GM12878 (cell line): ENCODE measurements around the gene MKRN2. TPM values are rescaled to one million over a fixed set of nuclear protein-coding genes. Genes with fewer than 3 reads are reported as not detected.

ENCODE experiments used
- ASH2L ChIP-seq: fragments of 300-600, 200-600 bp; sonication (generic); IDR thresholded peaks from 2 replicates; pipeline ENCODE4 v1.6.1; 2017; ENCODE audit warnings: low read depth, mild to moderate bottlenecking, borderline replicate concordance
- EED ChIP-seq: sonication (generic); IDR thresholded peaks from 2 replicates; pipeline ENCODE4 v1.6.1; 2016; ENCODE audit warnings: antibody characterized with exemption, low read depth
- MEF2A ChIP-seq: IDR thresholded peaks from 2 replicates; pipeline ENCODE4 v1.6.1; 2011; ENCODE audit warnings: low read depth, mild to moderate bottlenecking, low read length, moderate library complexity; ENCODE audit not compliant: insufficient read depth
- NBN ChIP-seq: fragments of 450-650 bp; IDR thresholded peaks from 2 replicates; pipeline ENCODE4 v1.6.1; 2016
- TARDBP ChIP-seq: IDR thresholded peaks from 2 replicates; pipeline ENCODE4 v1.6.1; 2016; ENCODE audit warnings: borderline replicate concordance
- polyA plus RNA-seq, 11 experiments: library from polyadenylated mRNA; depleted of rRNA in 4 of 11; unstranded in 6 of 11; stranded (reverse) in 5 of 11; fragments of >200 nt; fragmentation: Nextera tagmentation in 4 of 11; fragmentation: Illumina TruSeq in 1 of 11; extraction: Ambion mirVana in 4 of 11; extraction: Trizol in 1 of 11; gene quantifications; 1 replicate in 1 of 11; 2 replicates in 10 of 11; pipeline versions ENCODE4 v1.2.1 to v1.2.3, GENCODE V29; 2011 to 2016; ENCODE audit warnings: inconsistent platforms in 2 of 11, missing spikeins in 2 of 11, low read depth in 1 of 11
- total RNA-seq, 4 experiments: library from RNA; depleted of rRNA in 3 of 4; stranded (reverse); fragments of >200 nt in 3 of 4; fragmentation: Illumina TruSeq in 1 of 4; extraction: Trizol in 1 of 4; gene quantifications; 2 replicates each; pipeline versions ENCODE4 v1.2.1 to v1.2.3, GENCODE V29; 2013 to 2021
- TF ChIP-seq, protein P1 (sequence below): IDR thresholded peaks from 2 replicates; pipeline ENCODE4 v1.6.1; 2012; ENCODE audit warnings: improper control_type of control experiment, low read depth, low read length; ENCODE audit not compliant: insufficient replicate concordance
- TF ChIP-seq, protein P2 (sequence below): IDR thresholded peaks from 2 replicates; pipeline ENCODE4 v1.6.1; 2011; ENCODE audit warnings: borderline replicate concordance, low read depth, mild to moderate bottlenecking, moderate library complexity, low read length; ENCODE audit not compliant: insufficient read depth, poor library complexity, severe bottlenecking

MKRN2 gene
- total and polyA plus RNA-seq, 10 of the 15 experiments (the other 5 are each of a cell fraction or from before 2014, with no cell fraction given), result 15.4 to 40.7 (median 34.4) TPM

DNA sequence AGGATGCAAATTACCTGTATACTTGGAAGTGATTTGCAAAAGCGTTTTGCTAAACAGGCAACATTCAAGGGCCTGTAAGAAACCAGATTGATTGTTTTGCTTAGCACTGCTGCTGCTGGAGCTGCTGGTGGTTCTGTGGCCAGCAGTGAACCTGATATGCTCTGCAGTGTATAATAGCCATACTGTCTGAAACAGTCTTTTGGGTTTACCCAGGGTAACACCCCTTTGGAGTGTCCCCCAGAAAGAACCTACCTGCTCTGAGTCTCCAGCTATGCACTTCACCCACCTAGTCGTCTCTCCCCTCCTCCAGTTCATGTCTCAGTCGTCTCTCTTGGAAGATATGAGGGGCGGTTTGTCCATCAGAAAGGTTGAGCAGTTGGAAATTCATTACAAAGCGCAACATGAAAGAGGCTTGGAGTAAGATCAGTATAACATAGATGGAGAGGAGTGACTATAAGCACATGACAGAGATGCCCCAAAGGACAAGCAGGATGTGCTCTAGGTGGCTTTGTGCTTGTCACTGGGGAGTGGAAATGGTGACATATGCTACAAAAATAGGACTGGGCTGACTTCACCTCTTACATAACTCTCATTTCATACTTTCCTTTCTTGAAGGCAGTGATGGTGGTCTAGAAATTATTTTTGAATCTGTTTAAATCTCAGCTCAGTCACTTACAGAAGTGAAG lies 3.8 kb downstream of the MKRN2 start (continued):
- TF ChIP-seq, protein P1, sequence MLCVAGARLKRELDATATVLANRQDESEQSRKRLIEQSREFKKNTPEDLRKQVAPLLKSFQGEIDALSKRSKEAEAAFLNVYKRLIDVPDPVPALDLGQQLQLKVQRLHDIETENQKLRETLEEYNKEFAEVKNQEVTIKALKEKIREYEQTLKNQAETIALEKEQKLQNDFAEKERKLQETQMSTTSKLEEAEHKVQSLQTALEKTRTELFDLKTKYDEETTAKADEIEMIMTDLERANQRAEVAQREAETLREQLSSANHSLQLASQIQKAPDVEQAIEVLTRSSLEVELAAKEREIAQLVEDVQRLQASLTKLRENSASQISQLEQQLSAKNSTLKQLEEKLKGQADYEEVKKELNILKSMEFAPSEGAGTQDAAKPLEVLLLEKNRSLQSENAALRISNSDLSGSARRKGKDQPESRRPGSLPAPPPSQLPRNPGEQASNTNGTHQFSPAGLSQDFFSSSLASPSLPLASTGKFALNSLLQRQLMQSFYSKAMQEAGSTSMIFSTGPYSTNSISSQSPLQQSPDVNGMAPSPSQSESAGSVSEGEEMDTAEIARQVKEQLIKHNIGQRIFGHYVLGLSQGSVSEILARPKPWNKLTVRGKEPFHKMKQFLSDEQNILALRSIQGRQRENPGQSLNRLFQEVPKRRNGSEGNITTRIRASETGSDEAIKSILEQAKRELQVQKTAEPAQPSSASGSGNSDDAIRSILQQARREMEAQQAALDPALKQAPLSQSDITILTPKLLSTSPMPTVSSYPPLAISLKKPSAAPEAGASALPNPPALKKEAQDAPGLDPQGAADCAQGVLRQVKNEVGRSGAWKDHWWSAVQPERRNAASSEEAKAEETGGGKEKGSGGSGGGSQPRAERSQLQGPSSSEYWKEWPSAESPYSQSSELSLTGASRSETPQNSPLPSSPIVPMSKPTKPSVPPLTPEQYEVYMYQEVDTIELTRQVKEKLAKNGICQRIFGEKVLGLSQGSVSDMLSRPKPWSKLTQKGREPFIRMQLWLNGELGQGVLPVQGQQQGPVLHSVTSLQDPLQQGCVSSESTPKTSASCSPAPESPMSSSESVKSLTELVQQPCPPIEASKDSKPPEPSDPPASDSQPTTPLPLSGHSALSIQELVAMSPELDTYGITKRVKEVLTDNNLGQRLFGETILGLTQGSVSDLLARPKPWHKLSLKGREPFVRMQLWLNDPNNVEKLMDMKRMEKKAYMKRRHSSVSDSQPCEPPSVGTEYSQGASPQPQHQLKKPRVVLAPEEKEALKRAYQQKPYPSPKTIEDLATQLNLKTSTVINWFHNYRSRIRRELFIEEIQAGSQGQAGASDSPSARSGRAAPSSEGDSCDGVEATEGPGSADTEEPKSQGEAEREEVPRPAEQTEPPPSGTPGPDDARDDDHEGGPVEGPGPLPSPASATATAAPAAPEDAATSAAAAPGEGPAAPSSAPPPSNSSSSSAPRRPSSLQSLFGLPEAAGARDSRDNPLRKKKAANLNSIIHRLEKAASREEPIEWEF, result no peak
- TF ChIP-seq TARDBP (no peak), EED (0 out of 2 replicates have a peak, but pooled peaks have one; percentile 54), ASH2L (no peak), MEF2A (peak; percentile 94), NBN (0 out of 2 replicates have a peak, but pooled peaks have one; percentile 56)
- TF ChIP-seq, protein P2, sequence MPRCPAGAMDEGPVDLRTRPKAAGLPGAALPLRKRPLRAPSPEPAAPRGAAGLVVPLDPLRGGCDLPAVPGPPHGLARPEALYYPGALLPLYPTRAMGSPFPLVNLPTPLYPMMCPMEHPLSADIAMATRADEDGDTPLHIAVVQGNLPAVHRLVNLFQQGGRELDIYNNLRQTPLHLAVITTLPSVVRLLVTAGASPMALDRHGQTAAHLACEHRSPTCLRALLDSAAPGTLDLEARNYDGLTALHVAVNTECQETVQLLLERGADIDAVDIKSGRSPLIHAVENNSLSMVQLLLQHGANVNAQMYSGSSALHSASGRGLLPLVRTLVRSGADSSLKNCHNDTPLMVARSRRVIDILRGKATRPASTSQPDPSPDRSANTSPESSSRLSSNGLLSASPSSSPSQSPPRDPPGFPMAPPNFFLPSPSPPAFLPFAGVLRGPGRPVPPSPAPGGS, result no peak
